GM12878 (cell line): ENCODE data around the gene ZNF106. TPM values are rescaled to one million over a fixed set of nuclear protein-coding genes. Genes with fewer than 3 reads are reported as not detected.

Experiments
- ATAC-seq: fragments of 200-7000 bp; cut with Tn5 transposase; 3 replicates; pipeline ENCODE4 v1.9.1; 2020; ENCODE audit warnings: mild to moderate bottlenecking, moderate library complexity
- BruUV-seq: library from RNA; stranded (reverse); fragments of 400-500 nt; replicated peaks from 2 replicates; lab custom pipeline; 2021; lab: Mats Ljungman, UMichigan
- CTCF ChIA-PET: fragments of 300-600 bp; sonication (Branson Sonifier 250); formaldehyde crosslinking; extraction: SDS; loops from one replicate; lab custom pipeline; 2021; ENCODE audit warnings: inconsistent platforms; lab: Yijun Ruan, JAX
- POLR2A ChIA-PET: fragments of 350-600 bp; formaldehyde crosslinking; extraction: SDS; loops from one replicate; lab custom pipeline; 2021; ENCODE audit warnings: inconsistent platforms; lab: Charles Lee
- RAD21 ChIA-PET: fragments of 300-600 bp; sonication (Branson Sonifier 250); formaldehyde crosslinking; loops from one replicate; lab custom pipeline; 2023; ENCODE audit warnings: antibody characterized with exemption; ENCODE audit not compliant: unreplicated experiment; lab: Charles Lee
- SMC1A ChIA-PET: fragments of 300-600 bp; sonication (Branson Sonifier 250); formaldehyde crosslinking; loops from one replicate; lab custom pipeline; 2023; ENCODE audit not compliant: unreplicated experiment, uncharacterized antibody; lab: Charles Lee
- DNase-seq: peaks from one replicate; pipeline ENCODE4 v3.0.0-alpha.2; 2011; ENCODE audit warnings: low read depth, low spot score
- FAIRE-seq: peaks from 3 replicates; lab custom pipeline; 2011; peaks lifted over from hg19 to GRCh38; lab: Jason Lieb, UNC
- H2AFZ ChIP-seq: 2 replicates; pipeline ENCODE4 v1.6.0; 2011; ENCODE audit warnings: low read depth, low read length, control low read depth; ENCODE audit not compliant: control insufficient read depth
- H3K27ac ChIP-seq: 2 replicates; pipeline ENCODE4 v1.5.1; 2011; ENCODE audit warnings: control low read depth; ENCODE audit not compliant: control insufficient read depth, insufficient read depth
- H3K27me3 ChIP-seq, 2 experiments: replicated peaks in 1 of 2; 2 replicates each; pipeline versions ENCODE4 v1.6.0 to v1.6.1; 2011; ENCODE audit warnings: low read length in 1 of 2; ENCODE audit not compliant: control insufficient read depth in 2 of 2, insufficient read depth in 2 of 2
- H3K36me3 ChIP-seq, 2 experiments: 2 replicates each; pipeline ENCODE4 v1.5.1; 2011; ENCODE audit warnings: low read length in 1 of 2; ENCODE audit not compliant: control insufficient read depth in 2 of 2, insufficient read depth in 2 of 2
- H3K4me1 ChIP-seq: 2 replicates; pipeline ENCODE4 v1.6.1; 2011; ENCODE audit warnings: mild to moderate bottlenecking, low read length, moderate library complexity, mixed read lengths; ENCODE audit not compliant: control insufficient read depth, insufficient read depth
- H3K4me2 ChIP-seq: 2 replicates; pipeline ENCODE4 v1.6.0; 2011; ENCODE audit warnings: control low read depth; ENCODE audit not compliant: control insufficient read depth, insufficient read depth
- H3K4me3 ChIP-seq: fragments of 200-600 bp; sonication (generic); 2 replicates; pipeline ENCODE4 v1.5.1; 2016
- H3K79me2 ChIP-seq: 2 replicates; pipeline ENCODE4 v1.6.0; 2011; ENCODE audit warnings: low read length; ENCODE audit not compliant: control insufficient read depth, insufficient read depth
- H3K9ac ChIP-seq: 2 replicates; pipeline ENCODE4 v1.8.0; 2011; ENCODE audit warnings: low read length, control low read depth, mixed read lengths; ENCODE audit not compliant: control insufficient read depth, insufficient read depth
- H3K9me3 ChIP-seq: replicated peaks from 3 replicates; pipeline ENCODE4 v1.5.1; 2011; ENCODE audit warnings: mild to moderate bottlenecking, low read length; ENCODE audit not compliant: control insufficient read depth, insufficient read depth
- H4K20me1 ChIP-seq: 2 replicates; pipeline ENCODE4 v1.6.0; 2011; ENCODE audit not compliant: control insufficient read depth, insufficient read depth
- CBX3 ChIP-seq: fragments of 200-600 bp; sonication (generic); IDR thresholded peaks from 2 replicates; pipeline ENCODE4 v1.6.1; 2016; ENCODE audit warnings: low read depth, borderline replicate concordance
- FOS ChIP-seq: IDR thresholded peaks from 3 replicates; pipeline ENCODE4 v1.6.1; 2011; ENCODE audit warnings: borderline replicate concordance; ENCODE audit not compliant: insufficient read length; ENCODE audit errors: extremely low read depth
- HDAC2 ChIP-seq: fragments of 200-600 bp; sonication (generic); IDR thresholded peaks from 2 replicates; pipeline ENCODE4 v1.6.1; 2017
- HDGF ChIP-seq: fragments of 450-650 bp; IDR thresholded peaks from 2 replicates; pipeline ENCODE4 v1.6.1; 2016; ENCODE audit warnings: antibody characterized with exemption
- PRDM15 ChIP-seq: fragments of 450-650 bp; formaldehyde crosslinking; IDR thresholded peaks from 2 replicates; pipeline ENCODE4 v1.4.0; 2020; ENCODE audit warnings: mild to moderate bottlenecking, moderate library complexity
- TBL1XR1 ChIP-seq: IDR thresholded peaks from 2 replicates; pipeline ENCODE4 v1.6.1; 2012; ENCODE audit warnings: low read depth, low read length, improper control_type of control experiment
- TCF3 ChIP-seq: IDR thresholded peaks from 2 replicates; pipeline ENCODE4 v1.6.1; 2012; ENCODE audit warnings: low read depth, mild to moderate bottlenecking, low read length, borderline replicate concordance; ENCODE audit not compliant: insufficient read depth
- USF1 ChIP-seq: IDR thresholded peaks from 2 replicates; pipeline ENCODE4 v1.6.1; 2011; ENCODE audit warnings: borderline replicate concordance, low read depth, mild to moderate bottlenecking, moderate library complexity, mixed read lengths, low read length; ENCODE audit not compliant: insufficient read depth; ENCODE audit errors: extremely low read length
- ZNF687 ChIP-seq: fragments of 450-650 bp; IDR thresholded peaks from 2 replicates; pipeline ENCODE4 v1.6.1; 2017; ENCODE audit warnings: mild to moderate bottlenecking, moderate library complexity
- WGBS: methylation state at CpG from one replicate; pipeline ENCODE4 v1.1.6; 2016; ENCODE audit warnings: low lambda C conversion rate; ENCODE audit not compliant: insufficient replicate concordance, insufficient coverage; ENCODE audit errors: missing lambda C conversion rate; 5-methylcytosine and 5-hydroxymethylcytosine counted together
- in situ Hi-C: fragments of 300-500 bp; cut with MboI; formaldehyde crosslinking; loops from 9 replicates; pipeline ENCODE4 v1.14.3; 2018; ENCODE audit warnings: mixed read lengths
- intact Hi-C: fragments of 100-400 bp; cut with micrococcal nuclease; formaldehyde crosslinking; loops from one replicate; pipeline ENCODE4 v1.14.2; 2022; ENCODE audit not compliant: unreplicated experiment
- polyA plus RNA-seq, 11 experiments: library from polyadenylated mRNA; depleted of rRNA in 4 of 11; unstranded in 6 of 11; stranded (reverse) in 5 of 11; fragments of >200 nt; fragmentation: Nextera tagmentation in 4 of 11; fragmentation: Illumina TruSeq in 1 of 11; extraction: Ambion mirVana in 4 of 11; extraction: Trizol in 1 of 11; gene quantifications; 1 replicate in 1 of 11; 2 replicates in 10 of 11; pipeline versions ENCODE4 v1.2.1 to v1.2.3, GENCODE V29; 2011 to 2016; ENCODE audit warnings: inconsistent platforms in 2 of 11, missing spikeins in 2 of 11, low read depth in 1 of 11
- total RNA-seq, 4 experiments: library from RNA; depleted of rRNA in 3 of 4; stranded (reverse); fragments of >200 nt in 3 of 4; fragmentation: Illumina TruSeq in 1 of 4; extraction: Trizol in 1 of 4; gene quantifications; 2 replicates each; pipeline versions ENCODE4 v1.2.1 to v1.2.3, GENCODE V29; 2013 to 2021

ZNF106 gene
- total and polyA plus RNA-seq, 10 of the 15 experiments (the other 5 are each of a cell fraction or from before 2014, with no cell fraction given): 10.7 to 45.3 (median 32.5) TPM

- no TSS peak for BruUV-seq
- H2AFZ ChIP-seq: no peak overlapping the region
- ATAC-seq (no peak), FAIRE-seq (no peak), DNase-seq (no peak)
- TF ChIP-seq PRDM15 (no peak), HDGF (no peak), USF1 (no peak), FOS (no peak), CBX3 (no peak), ZNF687 (no peak), HDAC2 (no peak), TBL1XR1 (no peak), TCF3 (no peak)
- ChIA-PET RAD21 (no interaction called here), POLR2A (no interaction called here), SMC1A (no interaction called here), CTCF (no interaction called here)
- H3K79me2 ChIP-seq: no peaks in the 10 kb centered on the region
- no peaks in the 10 kb centered on the region for H4K20me1 ChIP-seq
- H3K4me1 ChIP-seq: no peaks in the 10 kb centered on the region
- WGBS: 85% methylated on average over 8 of the region's 8 CpGs
- H3K27me3 ChIP-seq: no peaks in the 10 kb centered on the region
- intact Hi-C loops: no loop called here
- H3K4me2 ChIP-seq: no peak overlapping the region
- H3K27ac ChIP-seq: no peak overlapping the region
- no peaks in the 10 kb centered on the region for H3K36me3 ChIP-seq
- H3K4me3 ChIP-seq: no peak overlapping the region
- in situ Hi-C loops: no loop called here
- no peaks in the 10 kb centered on the region; the same call in 1 of the 3 replicates for H3K9me3 ChIP-seq
- H3K9ac ChIP-seq: no peak overlapping the region
Measured at GRCh38 chr15:42378011-42378410, 112.9 kb downstream of the ZNF106 start.
